GM10248 (cell line): ENCODE data around the gene ALPK3.

ENCODE experiments used
- CTCF ChIA-PET: fragments of 300-600 bp; sonication (Branson Sonifier 250); formaldehyde crosslinking; extraction: SDS; loops from one replicate; lab custom pipeline; 2021; ENCODE audit warnings: antibody characterized with exemption; lab: Yijun Ruan, JAX
- POLR2A ChIA-PET: fragments of 350-650 bp; sonication (Branson Sonifier 250); formaldehyde crosslinking; extraction: SDS; loops from one replicate; lab custom pipeline; 2020; ENCODE audit warnings: antibody characterized with exemption; lab: Yijun Ruan, JAX
- DNase-seq: peaks from one replicate; pipeline ENCODE4 v3.0.0; 2012; ENCODE audit errors: extremely low spot score
- CTCF ChIP-seq: IDR thresholded peaks from 2 replicates; pipeline ENCODE4 v1.5.1; 2012; ENCODE audit warnings: mild to moderate bottlenecking, low read depth; ENCODE audit errors: extremely low read depth, missing control alignments, control extremely low read depth

Gene ALPK3

DNA sequence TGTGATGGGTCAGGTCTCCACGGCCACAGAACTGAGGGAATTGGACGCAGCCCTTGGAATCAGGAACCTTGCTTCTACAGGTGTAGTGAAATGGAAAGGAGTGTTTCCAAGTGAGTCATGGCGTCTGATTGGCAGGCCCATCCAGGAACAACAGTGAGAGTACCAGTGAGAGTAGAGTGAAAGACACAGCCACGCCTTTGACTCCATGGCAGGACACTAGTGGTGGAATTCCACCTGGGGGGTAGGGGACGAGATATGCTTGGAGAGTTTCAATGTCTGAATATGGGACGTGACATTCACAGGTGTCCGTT is 64.3 kb downstream of the ALPK3 start:
- CTCF ChIA-PET = interaction anchor here (1.3 to 2.5 kb wide), 3 partner anchors 25 to 58 kb away, joined by 3 to 8 read pairs (median 4); no protein-coding TSS in a partner anchor
- TF ChIP-seq CTCF = no peak
- DNase-seq = no peak
- POLR2A ChIA-PET = no interaction called here

GRCh38 chr15:84883466-84883865 is 66.3 kb downstream of the ALPK3 start:
- ChIA-PET CTCF (interaction anchor here (1.4 to 1.6 kb wide), 2 partner anchors 45 to 296 kb away, joined by 5 to 8 read pairs; no protein-coding TSS in a partner anchor), POLR2A (no interaction called here)
- TF ChIP-seq CTCF = no peak
- no peak for DNase-seq

- ChIA-PET POLR2A (no interaction called here), CTCF (interaction anchor here (1.4 to 1.6 kb wide), 2 partner anchors 44 to 296 kb away, joined by 5 to 8 read pairs; no protein-coding TSS in a partner anchor)
- no peak for DNase-seq
- TF ChIP-seq CTCF = no peak
Measured at GRCh38 chr15:84883916-84884781, 67.0 kb downstream of the ALPK3 start, which contains the start of gene SLC28A1. Gene SLC28A1 (plus strand): TSS chr15:84884662. CDS start chr15:84887761, 3,099 bp downstream.

- ChIA-PET CTCF (interaction anchor here (1.7 kb wide), 1 partner anchor 9 kb away, joined by 4 read pairs; no protein-coding TSS in a partner anchor), POLR2A (no interaction called here)
- no peak for DNase-seq
- TF ChIP-seq CTCF = no peak
Measured at GRCh38 chr15:84885801-84886200, 68.6 kb downstream of the ALPK3 start.

DNA sequence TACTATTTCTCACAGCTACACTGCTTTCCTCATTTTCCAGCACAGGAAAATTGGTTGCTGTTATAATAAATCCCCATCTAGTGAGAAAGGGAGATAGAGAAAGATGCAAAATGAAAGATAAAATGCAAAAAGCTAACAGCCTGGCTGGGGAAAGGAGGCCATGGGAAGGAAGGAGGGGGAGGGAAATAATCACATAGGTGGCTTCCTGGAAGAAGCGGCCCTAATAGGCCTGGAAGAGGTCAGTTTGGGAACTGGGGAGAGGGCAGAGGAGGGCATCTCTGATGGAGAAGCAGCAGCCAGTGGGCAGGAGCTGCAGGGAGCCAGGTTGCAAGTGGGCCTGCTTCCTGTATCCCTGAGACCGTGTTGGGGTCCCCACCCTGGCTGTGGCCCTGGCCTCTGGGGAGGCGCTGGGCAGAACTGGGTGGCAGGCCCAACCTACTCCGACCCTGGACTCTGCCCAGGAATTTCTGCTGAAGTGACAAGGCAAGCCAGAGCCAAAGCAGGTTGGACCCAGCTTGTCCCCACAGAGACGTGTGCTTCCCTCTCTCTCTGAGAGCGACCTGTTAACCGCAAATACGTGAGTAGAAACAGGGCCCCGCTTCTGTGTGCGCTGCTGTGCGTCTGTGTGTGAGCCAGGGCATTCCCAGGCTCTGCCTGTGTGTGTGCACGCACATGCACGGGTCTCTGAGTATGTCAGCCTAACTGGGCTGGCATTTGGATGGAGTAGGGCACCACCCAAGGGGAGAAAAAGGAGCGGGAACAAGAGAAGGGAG is 69.2 kb downstream of the ALPK3 start:
- ChIA-PET CTCF (interaction anchor here (1.7 to 2.9 kb wide), 2 partner anchors 8 to 10 kb away, joined by 4 to 12 read pairs; no protein-coding TSS in a partner anchor), POLR2A (no interaction called here)
- no peak for DNase-seq
- no peak for TF ChIP-seq CTCF

DNA sequence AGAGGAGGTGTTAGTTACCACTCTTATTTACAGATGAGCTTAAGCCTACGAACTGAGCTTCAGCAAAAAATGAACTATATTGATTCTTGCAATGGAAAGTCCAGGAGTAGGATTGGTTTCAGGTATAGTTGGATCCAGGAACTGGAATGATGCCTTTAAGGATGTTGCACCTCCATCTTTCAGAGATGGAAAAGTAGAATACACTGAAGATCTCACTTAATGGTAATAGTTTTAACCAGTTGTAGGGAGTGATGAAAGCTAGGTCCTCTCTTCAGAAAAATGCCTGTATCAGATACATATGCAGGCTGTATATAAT is 69.8 kb downstream of the ALPK3 start:
- CTCF ChIA-PET = interaction anchor here (1.7 to 2.9 kb wide), 2 partner anchors 8 to 10 kb away, joined by 4 to 12 read pairs; no protein-coding TSS in a partner anchor
- DNase-seq = no peak
- POLR2A ChIA-PET = no interaction called here
- no peak for TF ChIP-seq CTCF
